ENCODE measurements around the gene GALNT9.
"Not testable (repeated sequence)": the region's sequence is repeated elsewhere in the genome, so short reads cannot be mapped to it uniquely, and the experiment has no call there.

GALNT9 gene

GRCh38 chr12:132228476-132229192 lies 100.8 kb downstream of the GALNT9 start:
- no peak for DNase-seq

DNA sequence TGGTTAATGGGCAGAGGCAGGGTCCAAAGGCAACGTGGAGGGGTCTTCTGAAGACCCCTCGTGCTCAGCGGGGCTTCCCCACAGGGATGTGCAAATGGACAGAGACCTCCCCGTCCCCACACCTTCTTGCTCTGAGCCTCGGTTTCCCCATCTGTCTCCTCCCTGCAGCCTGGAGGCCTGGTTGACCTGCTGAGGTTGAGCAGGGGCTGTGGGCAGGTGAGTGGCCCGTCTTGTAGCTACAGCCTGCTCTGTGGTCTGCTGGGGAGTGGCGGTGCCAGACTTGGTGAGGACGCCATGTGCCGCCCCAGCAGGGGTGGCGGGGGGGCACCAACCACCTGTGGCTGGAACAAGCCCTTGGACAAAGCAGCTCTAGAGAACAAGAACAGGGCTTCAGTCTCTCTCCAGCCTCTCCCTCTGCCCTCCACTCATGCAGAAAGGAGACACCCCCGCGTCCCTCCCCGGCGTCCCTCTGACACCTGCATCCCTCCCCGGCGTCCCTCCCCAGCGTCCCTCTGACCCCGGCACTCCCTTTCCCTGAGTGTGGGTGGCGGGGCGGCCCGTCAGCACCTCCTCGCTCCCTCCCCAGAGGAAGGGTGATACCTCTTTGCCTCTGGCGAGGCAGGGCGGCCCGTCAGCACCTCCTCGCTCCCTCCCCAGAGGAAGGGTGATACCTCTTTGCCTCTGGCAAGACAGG lies 101.5 kb downstream of the GALNT9 start:
- DNase-seq, result no peak

GRCh38 chr12:132227118-132227517 lies 102.3 kb downstream of the GALNT9 start:
- DNase-seq, result no peak

GRCh38 chr12:132226604-132227003 lies 102.8 kb downstream of the GALNT9 start:
- no peak for DNase-seq

DNA sequence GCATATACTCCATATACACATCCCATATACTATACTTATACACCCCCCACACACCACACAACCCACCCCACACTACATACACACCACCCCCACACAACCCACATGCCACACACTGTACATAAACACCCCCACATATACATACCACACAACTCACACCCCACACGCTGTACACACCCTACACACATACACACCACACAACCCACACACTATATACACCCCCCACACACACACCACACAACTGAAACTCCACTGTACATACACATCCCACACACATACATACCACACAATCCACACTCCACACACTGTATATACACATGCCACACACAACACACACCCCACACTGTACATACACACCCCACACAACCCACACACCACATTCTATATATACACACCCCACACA lies 104.2 kb downstream of the GALNT9 start:
- no peak for DNase-seq

- DNase-seq, result no peak
These were observed 104.9 kb downstream of the GALNT9 start for GRCh38 chr12:132224484-132224883.

- no peak for DNase-seq
These were observed 106.6 kb downstream of the GALNT9 start for GRCh38 chr12:132222808-132223173.

DNA sequence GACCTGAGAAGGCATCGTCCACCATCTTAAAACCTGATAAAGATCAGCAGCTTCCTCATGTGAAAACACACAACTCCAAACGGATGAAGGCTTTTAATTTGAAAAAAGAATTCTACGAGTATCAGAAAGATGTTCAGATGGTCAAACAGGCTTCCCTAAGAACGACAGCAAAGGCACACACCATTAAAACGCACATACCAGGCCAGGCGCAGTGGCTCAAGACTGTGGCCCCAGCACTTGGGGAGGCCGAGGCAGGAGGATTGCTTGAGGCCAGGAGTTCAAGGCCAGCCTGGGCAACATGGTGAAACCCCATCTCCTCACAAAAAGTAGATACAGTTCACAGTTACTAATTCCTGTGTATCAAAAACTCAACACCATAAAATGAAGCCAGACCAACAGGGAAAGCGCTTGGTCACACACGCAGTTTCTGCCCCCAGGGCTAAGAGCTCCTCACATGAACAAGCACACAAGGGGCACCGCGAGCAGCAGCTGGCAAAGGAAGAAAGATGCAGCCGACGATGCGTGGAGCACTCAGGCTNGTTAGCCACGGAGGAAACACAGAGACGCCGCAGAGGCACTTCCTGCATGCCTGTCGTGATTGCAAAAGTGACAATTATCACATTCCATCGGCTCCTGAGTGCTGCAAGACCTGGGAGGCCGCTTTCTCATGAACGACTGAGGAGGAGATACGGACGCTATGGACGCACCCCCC lies 107.1 kb downstream of the GALNT9 start:
- DNase-seq, result no peak

- not testable (repeated sequence) for DNase-seq
These were observed 109.6 kb downstream of the GALNT9 start for GRCh38 chr12:132219761-132220160.

DNA sequence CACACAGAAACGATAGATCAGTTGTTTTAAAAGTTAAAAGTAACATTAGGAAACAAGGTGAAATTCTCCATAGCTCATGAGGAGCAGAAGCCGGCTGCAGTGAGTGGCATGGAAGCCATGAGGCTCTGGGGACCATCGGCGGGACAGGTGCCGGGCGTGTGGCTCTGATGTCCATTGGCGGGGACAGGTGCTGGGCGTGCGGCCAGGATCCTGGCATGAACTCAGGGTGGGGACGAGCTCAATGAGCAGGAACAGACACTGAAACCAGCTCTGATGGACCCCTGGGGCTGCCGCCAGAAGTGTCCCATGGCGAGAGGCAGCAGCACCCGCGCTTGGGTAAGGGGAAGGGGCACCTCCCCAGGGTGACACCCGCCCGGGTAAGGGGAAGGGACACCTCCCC lies 110.1 kb downstream of the GALNT9 start:
- DNase-seq, result no peak

DNA sequence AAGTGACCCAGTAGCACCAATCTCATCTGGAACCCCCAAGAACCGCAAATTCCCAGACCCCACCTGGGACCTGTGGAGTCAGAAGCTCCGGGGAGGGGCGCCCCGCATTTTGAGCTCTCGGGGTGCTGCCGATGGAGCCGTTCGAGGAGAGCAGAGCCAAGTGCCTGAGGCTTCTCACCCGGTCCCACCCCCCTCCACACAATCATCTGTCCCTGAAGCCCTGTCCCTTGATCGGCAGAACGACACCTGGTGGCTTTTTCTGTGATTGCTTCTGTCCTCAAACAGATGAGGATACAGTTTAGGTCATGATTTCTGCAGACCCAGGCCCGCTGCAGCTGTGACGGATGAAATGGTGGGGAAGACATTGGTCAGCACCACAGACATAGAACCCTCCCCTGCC lies 110.5 kb downstream of the GALNT9 start:
- DNase-seq, result no peak

GRCh38 chr12:132218527-132218875 lies 110.9 kb downstream of the GALNT9 start:
- DNase-seq, result no peak

DNA sequence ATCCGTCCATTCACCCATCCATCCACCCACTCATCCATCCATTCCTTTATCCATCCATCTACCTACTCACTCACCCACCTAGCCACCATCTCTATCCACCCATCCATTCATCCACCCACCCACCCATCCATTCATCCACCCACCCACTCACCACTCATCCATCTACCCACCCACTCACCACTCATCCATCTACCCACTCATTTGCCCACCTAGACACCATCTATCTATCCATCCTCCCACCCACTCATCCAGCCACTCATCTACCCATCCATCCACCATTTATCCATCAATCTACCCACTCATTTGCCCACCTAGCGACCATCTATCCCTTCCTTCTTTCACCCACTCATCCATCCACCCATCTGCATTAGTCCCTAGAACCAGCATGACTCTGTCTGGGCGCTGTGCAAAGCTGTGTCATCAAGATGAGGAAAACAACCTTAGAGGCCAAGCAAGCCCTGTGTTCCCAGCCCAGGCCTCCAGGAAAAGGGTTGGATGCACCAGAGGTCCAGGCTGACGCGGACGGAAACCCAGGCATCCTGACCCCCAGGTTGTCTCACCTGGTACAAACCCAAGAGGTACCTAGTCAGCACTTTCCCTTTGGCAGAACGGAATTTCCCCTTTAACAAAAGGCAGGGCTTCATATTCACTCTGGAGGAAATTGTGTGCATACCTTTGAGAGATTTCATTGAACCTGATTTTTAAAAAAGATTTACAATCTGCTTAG lies 111.4 kb downstream of the GALNT9 start:
- DNase-seq, result no peak

GRCh38 chr12:132217371-132217770 lies 112.0 kb downstream of the GALNT9 start:
- no peak for DNase-seq

GRCh38 chr12:132216354-132216987 lies 112.9 kb downstream of the GALNT9 start:
- no peak for DNase-seq

GRCh38 chr12:132215299-132215989 lies 113.9 kb downstream of the GALNT9 start:
- no peak for DNase-seq

GRCh38 chr12:132214891-132215290 lies 114.5 kb downstream of the GALNT9 start:
- DNase-seq, result no peak

DNA sequence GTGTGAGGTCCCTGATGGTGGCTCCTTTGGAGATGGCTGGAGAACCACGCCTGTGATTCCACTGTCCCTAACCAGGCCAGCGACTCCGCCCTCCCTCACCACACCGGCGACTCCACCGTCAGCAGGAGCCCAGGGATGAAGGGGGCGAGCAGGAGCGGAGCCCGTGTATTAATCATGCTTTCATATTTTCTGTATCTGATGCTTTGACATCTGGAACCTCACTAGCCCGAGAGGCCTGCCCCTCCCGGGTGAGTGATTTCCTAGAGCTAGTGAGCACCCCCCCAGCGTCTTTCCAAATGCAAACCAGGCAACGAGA lies 115.3 kb downstream of the GALNT9 start:
- DNase-seq, result no peak

- DNase-seq, result no peak
These were observed 115.8 kb downstream of the GALNT9 start for GRCh38 chr12:132213359-132214160.

DNA sequence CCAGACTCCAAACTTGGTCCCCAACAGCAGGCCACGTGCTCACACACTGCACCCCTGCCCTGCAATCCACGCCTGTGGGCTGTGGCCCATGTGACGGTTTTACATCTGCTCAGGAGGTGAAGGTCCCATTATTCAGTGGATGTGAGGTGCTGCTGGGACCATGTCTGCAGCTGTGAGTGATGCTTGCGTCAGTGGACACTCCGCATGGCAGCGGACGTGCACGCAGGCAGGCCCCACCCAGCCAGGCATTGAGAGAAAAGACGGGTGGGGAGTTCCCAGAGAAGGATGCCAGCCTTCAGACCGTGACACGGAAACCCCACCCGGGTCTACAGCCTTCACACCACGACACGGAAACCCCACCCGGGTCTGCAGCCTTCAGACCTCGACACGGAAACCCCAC lies 117.6 kb downstream of the GALNT9 start:
- no peak for DNase-seq

GRCh38 chr12:132211326-132211725 lies 118.1 kb downstream of the GALNT9 start:
- no peak for DNase-seq

Measured in NCI-H226 (cell line).